PC-3 (cell line): ENCODE results near the gene LTBP4.

Source experiments
- CTCF ChIP-seq: fragments of 300-600 bp; sonication (generic); conservative IDR thresholded peaks from 2 replicates; pipeline ENCODE4 v1.5.1; 2017; ENCODE audit warnings: antibody characterized with exemption, low read depth, mild to moderate bottlenecking, low read length
- EZH2 ChIP-seq: fragments of 300-600 bp; sonication (generic); IDR thresholded peaks from one replicate; pipeline ENCODE4 v1.6.1; 2017; ENCODE audit warnings: antibody characterized with exemption, mild to moderate bottlenecking, low read length; ENCODE audit not compliant: unreplicated experiment
- EZH2phosphoT487 ChIP-seq: fragments of 300-600 bp; sonication (generic); IDR thresholded peaks from 2 replicates; pipeline ENCODE4 v1.6.1; 2018; ENCODE audit warnings: mild to moderate bottlenecking, antibody characterized with exemption, low read length, borderline replicate concordance

GRCh38 chr19:40630571-40631160 lies 29.5 kb downstream of the LTBP4 start:
- no peak for TF ChIP-seq CTCF
- no peak for TF ChIP-seq EZH2phosphoT487
- TF ChIP-seq EZH2, result no peak
